Measurements from ENCODE around the gene CDYL.

Gene CDYL

GRCh38 chr6:4774715-4775493 lies 1.3 kb upstream of the CDYL start:
- peak; percentile 22 for DNase-seq

GRCh38 chr6:4775494-4776130 lies 592 bp upstream of the CDYL start:
- peak; percentile 55 for DNase-seq

- DNase-seq, result peak; percentile 30
Measured at GRCh38 chr6:4776493-4777393, 539 bp downstream of the CDYL start.

GRCh38 chr6:4777394-4777935 lies 1.3 kb downstream of the CDYL start:
- DNase-seq, result no peak

GRCh38 chr6:4778086-4778485 lies 1.9 kb downstream of the CDYL start:
- no peak for DNase-seq

GRCh38 chr6:4780360-4780812 lies 4.2 kb downstream of the CDYL start:
- no peak for DNase-seq

- DNase-seq, result no peak
Measured at GRCh38 chr6:4781426-4781825, 5.2 kb downstream of the CDYL start.

GRCh38 chr6:4781967-4782575 lies 5.9 kb downstream of the CDYL start:
- DNase-seq, result no peak

GRCh38 chr6:4786996-4787395 lies 10.8 kb downstream of the CDYL start:
- DNase-seq, result no peak

GRCh38 chr6:4788482-4788881 lies 12.3 kb downstream of the CDYL start:
- no peak for DNase-seq

- DNase-seq, result no peak
Measured at GRCh38 chr6:4788953-4789584, 12.9 kb downstream of the CDYL start.

- DNase-seq, result no peak
Measured at GRCh38 chr6:4790158-4790899, 14.1 kb downstream of the CDYL start.

GRCh38 chr6:4794140-4794707 lies 18.0 kb downstream of the CDYL start:
- DNase-seq, result no peak

- DNase-seq, result no peak
Measured at GRCh38 chr6:4797587-4797986, 21.4 kb downstream of the CDYL start.

- DNase-seq, result no peak
Measured at GRCh38 chr6:4799912-4800311, 23.7 kb downstream of the CDYL start.

GRCh38 chr6:4800662-4801061 lies 24.5 kb downstream of the CDYL start:
- no peak for DNase-seq

- no peak for DNase-seq
Measured at GRCh38 chr6:4801491-4802110, 25.4 kb downstream of the CDYL start.

GRCh38 chr6:4802312-4802935 lies 26.2 kb downstream of the CDYL start:
- no peak for DNase-seq

GRCh38 chr6:4803343-4803744 lies 27.1 kb downstream of the CDYL start:
- DNase-seq, result no peak

- DNase-seq, result no peak
Measured at GRCh38 chr6:4804095-4804494, 27.9 kb downstream of the CDYL start.
